HG02759 (cell line): ENCODE results near the gene GSTK1.
A peak's percentile ranks its signal among the peaks of the same experiment; 100 is the strongest.
"Not testable (repeated sequence)": the region's sequence is repeated elsewhere in the genome, so short reads cannot be mapped to it uniquely, and the experiment has no call there.

Source experiments
- ATAC-seq: cut with Tn5 transposase; IDR thresholded peaks from one replicate; pipeline ENCODE4 v1.9.1; 2021; ENCODE audit warnings: mild to moderate bottlenecking, moderate library complexity; ENCODE audit not compliant: unreplicated experiment

The GSTK1 gene

GRCh38 chr7:143238289-143238980, 24.8 kb upstream of the GSTK1 start:
- no peak for ATAC-seq

- no peak for ATAC-seq
Observed at GRCh38 chr7:143239813-143240212, 23.4 kb upstream of the GSTK1 start.

- ATAC-seq: peak; percentile 92
Observed at GRCh38 chr7:143240291-143241168, 22.7 kb upstream of the GSTK1 start.

GRCh38 chr7:143242306-143242705, 20.9 kb upstream of the GSTK1 start:
- ATAC-seq: no peak

- ATAC-seq: no peak
Observed at GRCh38 chr7:143243111-143243510, 20.1 kb upstream of the GSTK1 start.

- ATAC-seq: no peak
Observed at GRCh38 chr7:143243614-143244013, 19.6 kb upstream of the GSTK1 start.

GRCh38 chr7:143244321-143244720, 18.9 kb upstream of the GSTK1 start:
- no peak for ATAC-seq

GRCh38 chr7:143245123-143245522, 18.1 kb upstream of the GSTK1 start:
- ATAC-seq: no peak

GRCh38 chr7:143247372-143247771, 15.9 kb upstream of the GSTK1 start:
- ATAC-seq: no peak

- no peak for ATAC-seq
Observed at GRCh38 chr7:143248761-143249354, 14.4 kb upstream of the GSTK1 start.

GRCh38 chr7:143250199-143250598, 13.0 kb upstream of the GSTK1 start:
- no peak for ATAC-seq

- ATAC-seq: no peak
Observed at GRCh38 chr7:143250822-143251221, 12.4 kb upstream of the GSTK1 start.

- no peak for ATAC-seq
Observed at GRCh38 chr7:143252006-143252405, 11.2 kb upstream of the GSTK1 start.

- no peak for ATAC-seq
Observed at GRCh38 chr7:143255564-143255963, 7.7 kb upstream of the GSTK1 start.

- ATAC-seq: no peak
Observed at GRCh38 chr7:143256325-143256724, 6.9 kb upstream of the GSTK1 start.

- ATAC-seq: peak; percentile 68
Observed at GRCh38 chr7:143256932-143257331, 6.3 kb upstream of the GSTK1 start.

- no peak for ATAC-seq
Observed at GRCh38 chr7:143257501-143257900, 5.7 kb upstream of the GSTK1 start.

GRCh38 chr7:143258831-143259230, 4.4 kb upstream of the GSTK1 start:
- peak; percentile 37 for ATAC-seq

GRCh38 chr7:143259765-143260164, 3.5 kb upstream of the GSTK1 start:
- ATAC-seq: no peak

- no peak for ATAC-seq
Observed at GRCh38 chr7:143261901-143262300, 1.3 kb upstream of the GSTK1 start.

GRCh38 chr7:143264196-143264568, 941 bp downstream of the GSTK1 start:
- ATAC-seq: not testable (repeated sequence)
